Uterus (tissue), 2 donors: ENCODE results near the gene RGS6.

Source experiments
- POLR2A ChIP-seq, 2 donors: fragments of 450-650 bp; IDR thresholded peaks; one replicate each; pipeline ENCODE4 v1.6.1; 2016; ENCODE audit warnings: antibody characterized with exemption in 2 of 2, mild to moderate bottlenecking in 1 of 2, moderate library complexity in 1 of 2
- TF ChIP-seq, protein P1 (sequence below), 4 experiments: fragments of 200-600 bp in 2 of 4; fragments of 450-650 bp in 2 of 4; sonication (generic) in 2 of 4; IDR thresholded peaks; one replicate each; pipeline ENCODE4 v1.5.1; 2016 to 2019; ENCODE audit warnings: antibody characterized with exemption in 4 of 4, mild to moderate bottlenecking in 2 of 4, moderate library complexity in 1 of 4

DNA sequence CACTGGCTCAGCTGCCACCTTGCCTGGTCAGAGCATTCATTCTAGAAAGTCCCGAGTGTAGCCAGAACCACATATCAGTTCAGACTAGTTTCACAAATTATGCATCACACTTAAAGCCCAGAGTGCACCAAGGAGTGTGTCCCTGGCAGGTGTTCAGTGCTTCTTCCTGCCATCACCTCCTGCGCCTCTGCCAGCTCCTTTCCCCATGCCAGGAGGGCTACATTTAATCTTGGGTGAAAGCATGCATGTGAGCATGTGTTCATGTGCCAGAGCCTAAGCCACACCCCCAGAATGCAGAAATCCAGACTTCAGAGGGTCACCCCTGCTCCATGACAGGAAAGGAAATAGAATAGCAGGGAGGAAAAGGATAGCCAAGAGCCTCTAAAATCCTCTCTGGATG, 580.1 kb downstream of the RGS6 start:
- TF ChIP-seq, protein P1, sequence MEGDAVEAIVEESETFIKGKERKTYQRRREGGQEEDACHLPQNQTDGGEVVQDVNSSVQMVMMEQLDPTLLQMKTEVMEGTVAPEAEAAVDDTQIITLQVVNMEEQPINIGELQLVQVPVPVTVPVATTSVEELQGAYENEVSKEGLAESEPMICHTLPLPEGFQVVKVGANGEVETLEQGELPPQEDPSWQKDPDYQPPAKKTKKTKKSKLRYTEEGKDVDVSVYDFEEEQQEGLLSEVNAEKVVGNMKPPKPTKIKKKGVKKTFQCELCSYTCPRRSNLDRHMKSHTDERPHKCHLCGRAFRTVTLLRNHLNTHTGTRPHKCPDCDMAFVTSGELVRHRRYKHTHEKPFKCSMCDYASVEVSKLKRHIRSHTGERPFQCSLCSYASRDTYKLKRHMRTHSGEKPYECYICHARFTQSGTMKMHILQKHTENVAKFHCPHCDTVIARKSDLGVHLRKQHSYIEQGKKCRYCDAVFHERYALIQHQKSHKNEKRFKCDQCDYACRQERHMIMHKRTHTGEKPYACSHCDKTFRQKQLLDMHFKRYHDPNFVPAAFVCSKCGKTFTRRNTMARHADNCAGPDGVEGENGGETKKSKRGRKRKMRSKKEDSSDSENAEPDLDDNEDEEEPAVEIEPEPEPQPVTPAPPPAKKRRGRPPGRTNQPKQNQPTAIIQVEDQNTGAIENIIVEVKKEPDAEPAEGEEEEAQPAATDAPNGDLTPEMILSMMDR (IDR thresholded peaks at IDR 0.05) = no peak
- no peak for TF ChIP-seq POLR2A (IDR thresholded peaks at IDR 0.05)
